Measurements from ENCODE around the gene MED12L.

- no peak for TF ChIP-seq POLR2AphosphoS5 (IDR thresholded peaks at IDR 0.05)
- TF ChIP-seq, protein P1, sequence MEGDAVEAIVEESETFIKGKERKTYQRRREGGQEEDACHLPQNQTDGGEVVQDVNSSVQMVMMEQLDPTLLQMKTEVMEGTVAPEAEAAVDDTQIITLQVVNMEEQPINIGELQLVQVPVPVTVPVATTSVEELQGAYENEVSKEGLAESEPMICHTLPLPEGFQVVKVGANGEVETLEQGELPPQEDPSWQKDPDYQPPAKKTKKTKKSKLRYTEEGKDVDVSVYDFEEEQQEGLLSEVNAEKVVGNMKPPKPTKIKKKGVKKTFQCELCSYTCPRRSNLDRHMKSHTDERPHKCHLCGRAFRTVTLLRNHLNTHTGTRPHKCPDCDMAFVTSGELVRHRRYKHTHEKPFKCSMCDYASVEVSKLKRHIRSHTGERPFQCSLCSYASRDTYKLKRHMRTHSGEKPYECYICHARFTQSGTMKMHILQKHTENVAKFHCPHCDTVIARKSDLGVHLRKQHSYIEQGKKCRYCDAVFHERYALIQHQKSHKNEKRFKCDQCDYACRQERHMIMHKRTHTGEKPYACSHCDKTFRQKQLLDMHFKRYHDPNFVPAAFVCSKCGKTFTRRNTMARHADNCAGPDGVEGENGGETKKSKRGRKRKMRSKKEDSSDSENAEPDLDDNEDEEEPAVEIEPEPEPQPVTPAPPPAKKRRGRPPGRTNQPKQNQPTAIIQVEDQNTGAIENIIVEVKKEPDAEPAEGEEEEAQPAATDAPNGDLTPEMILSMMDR (IDR thresholded peaks at IDR 0.05) = no peak
Observed at GRCh38 chr3:151346292-151346691, 260.8 kb downstream of the MED12L start.
